ENCODE measurements around the gene DCTN4. TPM values are rescaled to one million over a fixed set of nuclear protein-coding genes. Genes with fewer than 3 reads are reported as not detected.

DCTN4 gene
- total and polyA plus RNA-seq, 12 donors: 30.4 to 113 (median 84.3) TPM

- intact Hi-C loops (cut with DNase I): no loop called here
- Histone ChIP-seq H3K36me3 (replicated peaks in 1 of 2) (no peaks in the 10 kb centered on the region), H3K9me3 (replicated peaks in 1 of 3) (no peaks in the 10 kb centered on the region), H3K4me3 (no peak overlapping the region), H3K27ac (peak overlapping the region in 1 of 5 donors; percentile 70), H3K4me1 (replicated peaks in 1 of 2) (peaks cover 0 to 20% of the 10 kb centered on the region in 2 donors), H3K27me3 (no peaks in the 10 kb centered on the region)
- WGBS, 4 donors: 82 to 89% (median 86%) methylated on average over 4 of the region's 4 CpGs
- peak in 1 of 7 donors; percentile 45 for DNase-seq
- no peak for TF ChIP-seq CTCF (IDR thresholded peaks at IDR 0.05)
- TF ChIP-seq POLR2A (IDR thresholded peaks at IDR 0.05): no peak
Measured at GRCh38 chr5:150674341-150674821, 84.4 kb downstream of the DCTN4 start.

GRCh38 chr5:150672884-150673275 is 85.9 kb downstream of the DCTN4 start:
- peak in 1 of 7 donors; percentile 44 for DNase-seq
- intact Hi-C loops (cut with DNase I): no loop called here

GRCh38 chr5:150672237-150672883 is 86.5 kb downstream of the DCTN4 start:
- H3K27me3 ChIP-seq: no peaks in the 10 kb centered on the region
- H3K27ac ChIP-seq: peak overlapping the region in 1 of 5 donors; percentile 35
- 4 to 15% (median 6%) methylated on average over 12 to 38 of the region's 38 CpGs for WGBS, 4 donors
- no peak for TF ChIP-seq POLR2A (IDR thresholded peaks at IDR 0.05)
- no peak for TF ChIP-seq CTCF (IDR thresholded peaks at IDR 0.05)
- H3K36me3 ChIP-seq (replicated peaks in 1 of 2): no peaks in the 10 kb centered on the region
- intact Hi-C loops (cut with DNase I): no loop called here
- H3K9me3 ChIP-seq (replicated peaks in 1 of 3): no peaks in the 10 kb centered on the region
- H3K4me1 ChIP-seq (replicated peaks in 1 of 2): peaks cover 0 to 20% of the 10 kb centered on the region in 2 donors
- DNase-seq: peak; percentile 39 to 68 (median 59)
- peak overlapping the region in 2 of 4 donors; percentile 35 to 76 for H3K4me3 ChIP-seq

More at GRCh38 chr5:150672884-150673275, 85.9 kb downstream of the DCTN4 start:
- no peaks in the 10 kb centered on the region for H3K9me3 ChIP-seq (replicated peaks in 1 of 3)
- TF ChIP-seq CTCF (IDR thresholded peaks at IDR 0.05) (no peak), POLR2A (IDR thresholded peaks at IDR 0.05) (no peak)
- peak overlapping the region in 1 of 5 donors; percentile 35 for H3K27ac ChIP-seq
- H3K27me3 ChIP-seq: no peaks in the 10 kb centered on the region
- H3K4me3 ChIP-seq: peak overlapping the region in 2 of 4 donors; percentile 35 to 76
- 78 to 85% (median 84%) methylated on average over 7 of the region's 7 CpGs for WGBS, 4 donors
- H3K36me3 ChIP-seq (replicated peaks in 1 of 2): no peaks in the 10 kb centered on the region
- H3K4me1 ChIP-seq (replicated peaks in 1 of 2): peaks cover 0 to 20% of the 10 kb centered on the region in 2 donors

GRCh38 chr5:150671509-150672236 is 87.1 kb downstream of the DCTN4 start:
- 9 to 55% (median 12%) methylated on average over 4 to 51 of the region's 51 CpGs for WGBS, 4 donors
- intact Hi-C loops (cut with DNase I): no loop called here
- Histone ChIP-seq H3K9me3 (replicated peaks in 1 of 3) (no peaks in the 10 kb centered on the region), H3K27me3 (no peaks in the 10 kb centered on the region), H3K4me1 (replicated peaks in 1 of 2) (peaks cover 0 to 20% of the 10 kb centered on the region in 2 donors), H3K4me3 (peak overlapping the region in 2 of 4 donors; percentile 35 to 76), H3K27ac (peak overlapping the region in 1 of 5 donors; percentile 35), H3K36me3 (replicated peaks in 1 of 2) (no peaks in the 10 kb centered on the region)
- peak in 1 of 7 donors; percentile 49 for DNase-seq
- no peak for TF ChIP-seq POLR2A (IDR thresholded peaks at IDR 0.05)

Measured in adrenal gland (tissue), 12 donors.